ENCODE data around the gene E2F2.

- TF ChIP-seq BORCS8-MEF2B (CRISPR knock-in tag; IDR thresholded peaks at IDR 0.05) (no peak), HDAC2 (CRISPR knock-in tag; IDR thresholded peaks at IDR 0.05) (no peak), SP2 (CRISPR knock-in tag; IDR thresholded peaks at IDR 0.05) (no peak)
Measured at GRCh38 chr1:23527900-23528249, 3.2 kb downstream of the E2F2 start.

Measured in HepG2 (cell line).